ENCODE data around the gene EEF1AKMT1. TPM values are rescaled to one million over a fixed set of nuclear protein-coding genes. Genes with fewer than 3 reads are reported as not detected.

The EEF1AKMT1 gene
- total RNA-seq, 1 experiment from 2014 or later = 8.9 TPM

GRCh38 chr13:20740021-20740420 lies 33.7 kb downstream of the EEF1AKMT1 start:
- Histone ChIP-seq H3K9me2 (ENCODE audit: insufficient read depth) (no peaks in the 10 kb centered on the region), H3K36me3 (ENCODE audit: low read depth) (no peaks in the 10 kb centered on the region), H3K9me3 (ENCODE audit: insufficient read depth, low read depth) (no peaks in the 10 kb centered on the region), H3F3A (ENCODE audit: insufficient read depth, low read depth) (no peaks in the 10 kb centered on the region), H3K79me2 (ENCODE audit: low read depth) (no peaks in the 10 kb centered on the region), H3K27ac (no peak overlapping the region), H3K4me3 (no peak overlapping the region), H2AFZ (no peak overlapping the region), H3K4me2 (no peak overlapping the region), H4K20me1 (ENCODE audit: insufficient read depth) (no peaks in the 10 kb centered on the region), H3K27me3 (ENCODE audit: insufficient read depth, low read depth) (no peaks in the 10 kb centered on the region), H3K4me1 (replicated peaks; ENCODE audit: insufficient read depth) (no peaks in the 10 kb centered on the region)
- intact Hi-C loops (cut with micrococcal nuclease; ENCODE audit: unreplicated experiment) = no loop called here
- ChIA-PET POLR2A (ENCODE audit: unreplicated experiment) (no interaction called here), CTCF (no interaction called here)
- no peak for DNase-seq
- TF ChIP-seq EZH2 (IDR thresholded peaks at IDR 0.05; ENCODE audit: low read depth) (no peak), CTCF (conservative IDR thresholded peaks at IDR 0.05) (no peak)
- BruUV-seq (replicated peaks) = no TSS peak

GRCh38 chr13:20738616-20739015 lies 35.1 kb downstream of the EEF1AKMT1 start:
- Histone ChIP-seq H3K9me3 (ENCODE audit: insufficient read depth, low read depth) (no peaks in the 10 kb centered on the region), H3K27me3 (ENCODE audit: insufficient read depth, low read depth) (no peaks in the 10 kb centered on the region), H4K20me1 (ENCODE audit: insufficient read depth) (no peaks in the 10 kb centered on the region), H3K79me2 (ENCODE audit: low read depth) (no peaks in the 10 kb centered on the region), H3K36me3 (ENCODE audit: low read depth) (no peaks in the 10 kb centered on the region), H3K27ac (no peak overlapping the region), H3K4me2 (no peak overlapping the region), H3F3A (ENCODE audit: insufficient read depth, low read depth) (no peaks in the 10 kb centered on the region), H2AFZ (no peak overlapping the region), H3K4me1 (replicated peaks; ENCODE audit: insufficient read depth) (no peaks in the 10 kb centered on the region), H3K4me3 (no peak overlapping the region), H3K9me2 (ENCODE audit: insufficient read depth) (no peaks in the 10 kb centered on the region)
- intact Hi-C loops (cut with micrococcal nuclease; ENCODE audit: unreplicated experiment) = no loop called here
- no TSS peak for BruUV-seq (replicated peaks)
- ChIA-PET CTCF (no interaction called here), POLR2A (ENCODE audit: unreplicated experiment) (interaction anchor here (0.5 kb wide), 1 partner anchor 57 kb away, joined by 6 read pairs; no protein-coding TSS in a partner anchor)
- DNase-seq = no peak
- no peak for TF ChIP-seq EZH2 (IDR thresholded peaks at IDR 0.05; ENCODE audit: low read depth)
- no peak for TF ChIP-seq CTCF (conservative IDR thresholded peaks at IDR 0.05)

GRCh38 chr13:20729633-20730585 lies 43.9 kb downstream of the EEF1AKMT1 start:
- H3K4me3 ChIP-seq = no peak overlapping the region
- H3K9me2 ChIP-seq (ENCODE audit: insufficient read depth) = no peaks in the 10 kb centered on the region
- ChIA-PET CTCF (no interaction called here), POLR2A (ENCODE audit: unreplicated experiment) (no interaction called here)
- H3K4me1 ChIP-seq (replicated peaks; ENCODE audit: insufficient read depth) = no peaks in the 10 kb centered on the region
- no peaks in the 10 kb centered on the region for H3K36me3 ChIP-seq (ENCODE audit: low read depth)
- no peak for TF ChIP-seq EZH2 (IDR thresholded peaks at IDR 0.05; ENCODE audit: low read depth)
- no peak for TF ChIP-seq CTCF (conservative IDR thresholded peaks at IDR 0.05)
- H3K27ac ChIP-seq = no peak overlapping the region
- H3F3A ChIP-seq (ENCODE audit: insufficient read depth, low read depth) = no peaks in the 10 kb centered on the region
- no peaks in the 10 kb centered on the region for H3K9me3 ChIP-seq (ENCODE audit: insufficient read depth, low read depth)
- H3K79me2 ChIP-seq (ENCODE audit: low read depth) = no peaks in the 10 kb centered on the region
- no peaks in the 10 kb centered on the region for H4K20me1 ChIP-seq (ENCODE audit: insufficient read depth)
- H2AFZ ChIP-seq = no peak overlapping the region
- no peaks in the 10 kb centered on the region for H3K27me3 ChIP-seq (ENCODE audit: insufficient read depth, low read depth)
- no TSS peak for BruUV-seq (replicated peaks)
- intact Hi-C loops (cut with micrococcal nuclease; ENCODE audit: unreplicated experiment) = no loop called here
- DNase-seq = no peak
- H3K4me2 ChIP-seq = no peak overlapping the region
